GM11168 (cell line): ENCODE results near the gene TUBA4B.

Source experiments
- in situ Hi-C: fragments of 300-500 bp; cut with MboI; formaldehyde crosslinking; loops from one replicate; pipeline ENCODE4 v1.12.0; 2022; ENCODE audit warnings: low sequenced_read_pairs; ENCODE audit not compliant: unreplicated experiment

The TUBA4B gene

DNA sequence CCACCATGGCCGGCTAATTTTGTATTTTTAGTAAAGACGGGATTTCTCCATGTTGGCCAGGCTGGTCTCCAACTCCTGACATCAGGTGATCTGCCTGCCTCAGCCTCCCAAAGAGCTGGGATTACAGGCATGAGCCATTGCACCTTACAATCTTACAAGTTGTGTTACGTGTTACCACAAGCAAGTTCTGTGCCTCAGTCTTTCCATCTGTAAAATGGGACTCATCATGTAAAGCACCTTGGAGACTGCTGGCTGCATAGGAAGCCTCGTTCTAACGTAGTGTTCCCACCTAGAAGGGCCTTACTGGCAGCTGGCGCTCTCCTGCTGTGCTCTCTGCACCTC, 36.1 kb downstream of the TUBA4B start:
- in situ Hi-C loops = no loop called here

DNA sequence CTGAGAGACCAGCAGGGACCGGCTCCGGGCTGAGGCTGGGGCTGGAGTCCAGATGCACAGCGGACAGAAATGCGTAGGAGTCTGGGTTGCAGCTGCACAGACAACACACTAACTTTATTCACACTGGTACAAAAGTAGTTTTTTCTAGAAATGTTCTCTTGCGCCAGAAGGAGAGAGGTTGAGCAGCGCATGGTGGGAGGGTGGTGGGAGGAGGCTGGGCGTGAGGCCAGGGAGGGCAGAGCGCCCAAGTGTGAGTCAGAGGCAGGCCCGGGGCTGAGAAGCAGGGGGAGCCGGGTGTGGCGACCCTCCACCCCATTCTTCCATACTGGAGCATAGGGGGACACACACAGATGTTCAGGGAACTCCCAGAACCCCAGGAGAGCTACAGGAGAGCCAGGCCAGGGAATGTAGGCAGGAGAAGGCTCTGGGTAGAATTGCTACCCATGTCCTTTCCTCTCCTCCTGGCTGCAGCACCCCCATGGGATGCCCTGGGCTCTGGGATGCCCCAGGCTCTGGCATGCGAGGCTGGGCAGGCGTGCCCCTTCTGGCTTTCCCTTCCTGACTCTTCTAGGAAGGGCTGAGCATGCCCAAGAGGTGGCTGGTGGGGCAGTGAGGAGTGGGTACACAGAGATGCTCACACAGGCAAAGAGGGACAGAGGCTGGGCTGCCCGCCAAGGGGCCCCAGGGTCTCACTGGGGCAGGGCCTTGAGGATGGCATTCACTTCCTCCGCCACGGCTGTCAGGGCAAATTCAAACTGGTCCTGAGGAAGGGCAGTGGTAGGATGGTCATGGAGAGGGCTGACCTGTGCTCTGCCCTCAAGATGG, 36.7 kb downstream of the TUBA4B start:
- in situ Hi-C loops = no loop called here

DNA sequence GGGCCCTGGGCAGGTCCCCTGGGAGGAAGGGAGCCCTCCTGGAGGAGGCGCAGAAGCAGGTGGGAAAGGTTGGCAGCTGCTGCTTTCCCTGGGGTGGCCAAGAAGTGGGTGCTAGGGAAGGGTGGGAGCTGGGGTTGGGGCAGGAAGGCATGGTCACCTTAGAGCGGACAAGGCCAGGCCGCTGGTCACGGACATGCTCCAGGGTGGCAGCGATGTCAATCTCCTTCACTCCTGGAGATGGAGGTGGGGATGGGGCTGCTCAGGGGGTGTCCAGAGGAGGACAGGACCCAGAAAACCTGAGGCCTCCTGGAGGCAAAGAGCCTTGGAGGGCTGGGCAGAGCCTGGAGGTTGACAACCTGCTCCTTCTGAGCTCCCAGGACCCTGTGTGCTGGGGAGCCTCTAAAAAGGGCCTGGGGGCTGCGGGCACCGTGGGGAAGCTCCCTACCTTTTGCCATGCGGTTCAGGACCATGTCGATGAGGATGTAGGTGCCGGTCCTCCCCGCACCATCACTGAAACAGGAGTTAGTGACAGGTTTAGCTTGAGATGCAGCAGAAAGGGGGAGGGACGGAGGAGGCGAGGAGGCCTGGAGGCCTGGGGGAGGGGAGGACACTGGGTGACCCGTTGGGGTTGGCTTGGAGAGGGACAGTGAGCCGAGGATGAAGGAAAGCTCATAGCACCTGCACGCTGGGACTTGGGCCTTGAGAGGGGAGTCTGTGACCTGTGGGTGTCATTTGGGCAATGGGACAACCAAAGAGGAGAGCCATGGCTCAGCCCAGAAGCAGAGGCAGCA, 37.5 kb downstream of the TUBA4B start:
- in situ Hi-C loops = no loop called here

DNA sequence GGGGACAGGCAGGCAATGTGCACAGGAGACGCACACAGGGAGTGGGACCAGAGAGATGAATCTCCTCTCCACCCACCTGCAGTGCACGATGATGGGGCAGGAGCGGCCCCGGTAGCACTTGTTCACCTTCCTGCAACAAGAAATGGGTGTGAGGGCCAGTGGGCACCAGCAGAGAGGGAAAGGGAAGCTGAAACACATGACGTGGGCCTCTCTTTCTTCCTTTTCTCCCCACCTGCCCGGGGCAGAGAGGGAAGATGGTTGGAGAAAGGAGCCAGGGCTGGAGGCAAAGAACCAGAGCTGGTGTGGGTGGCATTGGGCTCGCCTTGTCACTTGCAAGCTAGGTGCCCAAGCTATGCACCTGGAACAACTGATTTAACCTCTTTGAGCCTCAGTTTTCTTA, 38.4 kb downstream of the TUBA4B start:
- in situ Hi-C loops = no loop called here

DNA sequence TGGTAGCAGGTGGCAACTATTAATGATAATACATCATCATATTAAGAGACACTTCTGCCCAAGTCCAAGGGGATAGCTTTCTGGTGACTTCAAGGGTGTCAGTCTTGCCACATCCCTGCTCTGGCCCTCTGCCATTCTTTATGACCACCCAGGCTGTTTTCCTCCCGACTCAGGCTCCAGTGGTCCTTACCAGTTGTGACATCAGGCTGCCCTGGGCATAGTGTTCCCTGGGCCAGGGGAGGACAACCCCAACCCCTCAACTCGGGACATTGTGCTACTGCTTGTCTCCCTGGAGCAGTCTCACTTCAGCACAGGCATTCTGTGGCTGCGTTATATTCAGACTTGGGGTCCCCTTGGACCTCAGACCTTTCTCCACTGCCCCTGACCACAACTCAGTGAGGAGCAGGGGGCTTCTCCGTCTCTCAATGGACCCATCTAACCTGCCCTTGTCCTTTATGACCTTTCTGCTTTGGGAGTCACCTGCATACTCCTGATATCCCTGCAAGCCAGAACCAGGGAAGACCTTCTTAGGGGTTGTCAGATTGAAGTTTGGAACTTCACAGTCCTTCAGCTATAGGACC, 39.0 kb downstream of the TUBA4B start:
- in situ Hi-C loops = no loop called here

DNA sequence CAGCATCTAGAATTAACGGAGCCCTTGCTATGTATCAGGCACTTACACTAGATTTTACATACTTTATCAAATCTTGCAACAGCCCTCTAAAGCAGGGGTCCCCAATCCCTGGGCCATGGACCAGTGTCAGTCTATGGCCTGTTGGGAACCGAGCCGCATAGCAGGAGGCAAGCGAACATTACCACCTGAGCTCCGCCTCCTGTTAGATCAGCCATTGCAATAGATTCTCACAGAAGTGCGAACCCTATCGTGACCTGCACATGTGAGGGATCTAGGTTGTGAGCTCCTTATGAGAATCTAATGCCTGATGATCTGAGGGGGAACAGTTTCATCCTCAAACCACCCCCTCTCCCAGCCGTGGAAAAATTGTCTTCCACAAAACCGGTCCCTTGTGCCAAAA, 39.6 kb downstream of the TUBA4B start:
- in situ Hi-C loops = no loop called here

DNA sequence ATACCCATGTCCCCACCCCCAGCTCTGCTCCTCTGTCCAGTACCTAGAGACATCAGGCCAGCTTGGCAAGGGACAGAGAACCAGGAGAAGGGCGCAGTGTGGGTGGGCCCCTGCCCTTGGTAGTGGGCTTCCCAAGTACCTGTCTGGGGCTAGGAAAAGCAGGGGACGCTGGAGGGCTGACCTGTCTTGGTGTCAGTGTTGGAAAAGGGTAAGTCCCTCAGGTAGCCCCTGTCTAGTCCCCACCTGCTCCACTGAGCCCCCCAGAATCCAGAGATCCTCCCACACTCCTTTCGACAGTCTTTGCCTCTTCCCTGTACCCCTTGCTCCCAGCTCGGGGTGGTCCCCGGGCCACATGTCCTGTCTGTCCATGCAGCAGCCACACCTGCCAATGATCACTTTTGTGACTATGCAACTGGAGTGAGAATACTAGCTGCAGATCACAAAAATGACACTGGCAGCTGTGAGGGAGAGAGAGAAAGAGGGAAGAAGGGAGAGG, 40.7 kb downstream of the TUBA4B start:
- in situ Hi-C loops = no loop called here

DNA sequence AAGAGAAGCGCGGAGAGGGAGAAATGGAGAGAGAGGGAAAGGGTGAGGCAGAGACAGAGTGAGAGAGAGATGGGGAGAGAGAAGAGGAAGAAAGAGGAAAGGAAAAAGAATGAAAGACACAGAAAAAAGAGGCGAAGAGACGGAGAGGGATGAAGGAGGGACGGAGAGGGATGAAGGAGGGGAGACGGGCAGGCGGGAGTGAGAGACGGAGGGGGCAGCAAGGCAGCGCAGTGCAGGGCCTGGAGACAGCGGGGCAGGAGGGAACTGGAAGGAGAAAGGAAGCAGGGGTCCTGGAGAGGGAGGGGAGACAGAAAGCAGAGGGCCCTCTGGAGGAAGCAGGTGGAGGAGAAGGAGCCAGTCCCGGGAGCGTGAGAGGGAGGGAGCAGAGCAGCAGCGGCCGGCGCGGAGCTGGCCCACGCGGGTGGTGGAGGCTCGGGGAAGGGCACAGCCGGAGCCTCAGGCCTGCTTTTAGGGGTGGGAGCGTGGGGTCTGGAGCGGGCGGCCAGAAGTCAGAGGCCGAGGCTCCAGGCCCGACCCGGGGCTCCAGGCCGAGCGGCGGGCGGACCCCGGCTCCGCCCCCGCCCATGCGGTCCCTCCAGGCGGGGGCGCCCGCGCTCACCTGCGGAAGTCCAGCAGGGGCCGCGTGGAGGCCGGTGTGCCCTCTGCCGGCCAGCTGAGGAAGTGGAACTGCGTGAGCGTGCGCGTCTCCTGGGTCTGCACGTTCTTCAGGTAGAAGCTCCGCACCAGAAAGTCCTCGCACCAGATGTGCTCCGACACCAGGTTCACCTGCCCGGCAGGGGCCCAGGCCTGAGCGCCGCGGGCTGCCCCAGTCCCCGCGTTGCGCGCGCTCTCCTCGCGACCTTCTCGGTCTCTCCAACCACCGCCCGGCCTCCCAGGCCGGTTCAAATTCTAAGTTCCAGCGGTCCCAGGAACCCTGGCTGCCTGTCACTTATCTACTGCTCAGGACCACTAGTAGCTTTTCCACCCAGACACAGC, 41.6 kb downstream of the TUBA4B start:
- in situ Hi-C loops = no loop called here

DNA sequence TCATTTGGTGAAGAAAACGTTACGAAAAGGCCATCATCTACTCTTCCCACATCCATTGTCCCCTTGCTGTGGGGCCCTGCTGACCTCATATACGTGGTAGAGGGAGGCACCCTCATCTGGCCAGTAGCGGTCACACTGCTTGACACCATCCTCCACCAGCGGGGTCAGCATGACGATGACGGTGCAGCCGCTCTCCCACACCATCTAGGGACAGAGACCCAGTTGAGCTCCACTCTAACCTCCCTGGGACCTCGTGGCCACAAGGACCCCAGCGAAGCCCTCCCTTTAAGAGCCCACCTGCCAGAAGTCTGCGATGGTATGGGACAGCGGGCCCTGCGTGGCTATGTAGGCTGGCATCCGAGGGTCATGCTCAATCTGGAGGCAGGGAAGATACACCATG, 43.1 kb downstream of the TUBA4B start:
- in situ Hi-C loops = no loop called here

DNA sequence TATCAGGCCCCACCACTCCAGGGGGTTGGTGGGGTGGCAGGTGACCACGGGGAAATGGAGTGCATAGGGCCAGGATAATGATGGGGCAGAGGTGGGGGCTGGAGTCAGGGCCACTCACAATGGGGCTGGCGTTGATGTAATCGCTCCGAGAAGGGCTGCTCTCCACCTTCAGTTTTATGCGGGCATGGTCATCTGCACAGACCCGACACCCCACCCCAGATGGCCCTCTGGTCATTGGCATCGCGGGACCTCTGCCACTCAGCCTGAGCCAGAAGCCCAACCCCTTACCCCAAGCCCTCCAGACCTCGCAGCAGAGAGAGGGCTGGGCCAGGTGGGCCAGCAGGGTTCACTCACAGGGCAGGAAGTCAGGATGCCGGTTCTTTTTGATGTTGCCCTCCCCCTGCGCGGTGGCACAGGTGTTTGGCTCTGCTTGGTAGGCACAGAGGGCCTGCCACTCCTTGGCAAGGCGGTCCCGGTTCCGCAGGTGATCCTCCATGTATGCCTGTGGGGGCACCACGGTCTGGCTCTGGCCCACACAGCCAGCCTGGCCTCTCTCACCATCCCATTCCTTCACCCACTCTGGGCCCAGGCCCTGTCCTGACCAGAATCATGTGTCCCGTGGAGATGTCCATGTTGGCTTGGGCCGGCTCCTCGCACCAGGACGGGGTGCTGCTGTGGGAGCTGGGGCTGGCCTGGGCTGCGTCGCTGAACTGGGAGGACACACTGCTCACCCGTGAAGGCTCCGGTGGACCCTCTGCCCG, 43.8 kb downstream of the TUBA4B start:
- in situ Hi-C loops = no loop called here

DNA sequence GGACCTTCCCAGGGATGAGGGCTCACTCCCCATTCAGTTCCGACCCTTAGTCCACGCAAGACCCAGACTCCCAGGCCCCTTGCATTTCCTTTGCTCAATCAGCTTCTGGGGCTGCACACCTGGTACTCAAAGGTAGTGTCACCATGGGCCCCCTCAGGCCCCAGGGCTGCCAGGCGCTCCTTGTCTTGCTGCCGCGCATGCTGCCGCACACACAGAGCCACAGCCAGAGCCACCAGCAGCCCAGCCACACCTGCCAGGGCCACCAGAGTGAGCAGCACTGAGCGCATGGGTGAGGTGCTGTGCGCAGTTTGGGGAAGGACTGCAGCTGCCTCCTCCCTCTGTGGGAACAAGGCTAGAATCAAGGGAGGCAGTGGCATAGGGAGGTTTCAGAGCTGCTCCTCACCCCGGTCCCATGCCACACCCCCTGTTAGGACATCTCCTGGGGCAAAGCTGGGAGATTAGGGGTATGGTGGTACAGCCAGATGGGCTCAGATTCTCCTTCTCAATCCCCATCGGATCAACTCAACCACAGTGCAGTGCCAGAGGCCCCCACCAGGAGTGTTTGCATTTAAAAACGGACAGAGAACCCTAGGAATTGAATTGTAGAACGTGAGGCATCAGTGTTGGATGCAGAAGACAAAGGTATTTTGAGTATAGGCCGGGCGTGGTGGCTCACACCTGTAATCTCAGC, 44.9 kb downstream of the TUBA4B start:
- in situ Hi-C loops = no loop called here

DNA sequence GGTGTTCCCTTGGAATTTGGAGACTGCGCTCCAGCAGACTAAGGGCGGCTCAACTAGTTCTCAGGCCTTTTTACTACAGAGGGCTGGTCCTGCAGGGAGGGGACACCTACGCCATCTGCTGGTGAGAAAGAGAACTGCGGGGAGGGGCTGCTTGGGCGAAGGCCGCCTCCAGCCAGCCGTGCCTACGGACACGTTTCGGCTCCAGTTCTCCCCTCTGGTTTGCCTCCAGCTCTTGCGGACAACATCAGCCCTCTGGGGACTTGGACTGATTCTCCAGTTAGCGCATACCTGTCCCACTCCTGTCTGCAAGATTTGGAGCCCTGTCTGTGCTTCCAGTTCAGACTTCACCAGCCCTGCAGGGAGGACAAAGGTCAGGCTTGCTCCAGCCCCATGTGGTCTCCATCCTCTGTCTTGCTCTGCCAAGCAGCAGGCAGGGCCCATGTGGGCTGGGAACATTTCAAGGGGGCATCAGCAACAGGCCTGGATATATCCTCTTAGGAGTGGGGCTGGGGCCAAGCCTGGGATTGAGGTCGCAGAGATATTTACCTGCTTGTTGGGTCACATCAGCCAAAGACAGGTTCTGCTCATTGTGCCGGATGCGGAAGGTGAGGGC, 45.8 kb downstream of the TUBA4B start:
- in situ Hi-C loops = no loop called here

DNA sequence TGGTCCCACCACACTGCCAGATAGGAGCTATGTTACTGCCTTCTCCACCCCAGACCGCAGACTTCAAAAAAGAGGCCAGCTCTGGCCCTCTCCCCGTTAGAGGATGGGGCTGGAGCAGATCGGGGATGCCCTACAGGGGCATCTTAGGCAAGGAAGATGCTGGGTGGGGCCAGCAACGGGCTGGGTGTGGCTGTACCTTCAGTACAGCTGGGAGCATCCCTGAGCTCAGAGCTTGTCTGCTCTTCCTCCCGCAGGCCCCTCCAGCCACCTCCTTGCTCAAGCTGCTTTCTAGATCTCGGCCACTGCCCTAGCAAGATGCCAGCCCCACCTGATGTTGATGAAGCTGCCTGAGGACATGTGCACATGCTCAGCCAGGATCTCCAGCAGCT, 46.3 kb downstream of the TUBA4B start:
- in situ Hi-C loops = no loop called here

DNA sequence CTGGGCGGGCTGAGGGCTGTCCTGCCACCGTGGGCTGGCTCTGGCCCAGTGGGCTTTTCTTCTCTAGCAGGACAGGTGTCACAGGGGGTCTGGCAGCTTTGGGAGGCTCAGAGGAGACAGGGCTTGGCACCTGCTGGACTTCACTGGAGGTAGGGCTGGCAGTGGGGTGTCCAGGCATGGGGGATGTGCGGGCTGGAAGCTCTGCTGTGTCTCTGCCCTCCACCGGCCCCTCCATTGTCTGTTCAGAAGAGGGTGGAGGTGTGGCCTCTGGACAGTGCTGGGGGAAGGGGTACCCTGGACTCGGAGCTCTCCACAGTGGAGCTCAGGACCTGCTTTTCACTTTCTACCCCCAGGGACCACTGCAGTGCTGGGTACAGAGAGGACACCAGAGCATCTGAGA, 47.0 kb downstream of the TUBA4B start:
- in situ Hi-C loops = no loop called here

DNA sequence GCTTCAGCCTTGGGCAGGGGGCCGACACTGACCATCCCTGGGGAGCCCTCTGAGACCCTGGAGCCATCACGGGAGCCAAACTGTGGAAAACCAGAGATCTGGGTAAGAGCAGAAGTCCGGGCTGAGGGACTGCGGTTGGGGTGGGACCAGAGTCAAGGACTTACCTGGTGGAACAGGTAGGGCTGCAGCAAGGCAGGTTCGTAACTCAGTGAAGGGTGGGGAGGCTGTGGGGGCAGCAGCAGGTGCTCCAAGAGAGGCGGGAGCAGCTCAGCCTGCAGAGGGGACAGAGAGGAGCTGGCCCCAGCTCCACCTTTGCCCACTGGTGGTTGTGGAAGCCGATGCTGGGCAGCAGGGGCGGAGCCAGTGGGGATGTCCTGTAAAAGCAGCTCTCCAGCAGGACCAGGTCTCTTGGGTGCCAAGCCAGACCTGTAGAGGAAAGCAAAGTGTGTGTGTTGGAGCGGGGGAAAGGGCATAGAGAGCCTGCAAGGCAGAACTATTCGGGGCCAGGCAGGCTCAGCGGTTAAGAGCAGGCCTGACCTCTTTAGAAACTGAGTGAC, 49.4 kb downstream of the TUBA4B start:
- in situ Hi-C loops = no loop called here

DNA sequence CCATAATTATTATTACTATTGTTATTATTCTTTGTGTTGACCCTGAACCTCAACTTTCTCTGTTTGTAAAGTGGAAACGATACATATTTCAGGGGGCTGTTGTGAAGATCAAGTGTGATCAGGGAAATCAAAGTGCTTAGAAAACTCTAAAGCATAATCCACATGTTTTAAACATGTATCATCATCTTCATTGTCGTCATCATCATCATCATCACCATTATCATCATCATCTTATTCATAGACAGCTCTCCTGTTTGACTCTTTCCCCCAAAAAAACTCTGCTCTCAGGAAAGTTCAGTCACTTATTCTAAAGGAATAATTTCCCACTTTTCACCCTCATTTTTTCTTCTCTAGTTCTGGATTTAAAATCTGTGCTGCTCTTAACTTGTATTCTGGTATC, 51.2 kb downstream of the TUBA4B start:
- in situ Hi-C loops = no loop called here

DNA sequence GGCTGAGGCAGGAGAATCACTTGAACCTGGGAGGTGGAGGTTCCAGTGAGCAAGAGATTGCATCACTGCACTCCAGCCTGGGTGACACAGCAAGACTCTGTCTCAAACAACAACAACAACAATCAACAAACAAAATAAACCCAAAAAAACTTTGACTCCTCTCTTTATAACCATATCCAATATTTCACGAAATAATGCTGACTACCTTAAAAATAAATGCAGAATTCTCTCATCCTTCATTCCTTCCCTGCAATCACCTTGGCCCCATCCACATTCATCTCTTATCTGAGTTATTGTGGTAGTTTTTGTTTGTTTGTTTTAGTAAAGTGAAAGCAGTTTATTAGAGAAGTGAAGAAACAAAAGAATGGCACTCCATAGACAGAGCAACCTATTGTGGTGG, 53.0 kb downstream of the TUBA4B start:
- in situ Hi-C loops = no loop called here
